ENCODE measurements around the gene CDH22. TPM values are rescaled to one million over a fixed set of nuclear protein-coding genes. Genes with fewer than 3 reads are reported as not detected.

Gene CDH22
- total and polyA plus RNA-seq, 9 of the 15 experiments (the other 6 are each of a cell fraction or from before 2014, with no cell fraction given): 0.07 to 0.08 TPM; not detected in 7

- Histone ChIP-seq H2AFZ (ENCODE audit: low read depth, low read length) (no peak overlapping the region), H4K20me1 (replicated peaks; ENCODE audit: control insufficient read depth, insufficient read depth, low read length) (no peaks in the 10 kb centered on the region; the same call in 1 of the 2 replicates), H3K9me1 (ENCODE audit: control insufficient read depth, insufficient read depth, low read length) (no peaks in the 10 kb centered on the region), H3K9me3 (replicated peaks; ENCODE audit: control insufficient read depth, insufficient read depth, low read depth, low read length) (no peaks in the 10 kb centered on the region), H3K27ac (ENCODE audit: extremely low read depth, low read depth, low read length) (no peak overlapping the region), H3K36me3 (ENCODE audit: control insufficient read depth, insufficient read depth, low read length) (no peaks in the 10 kb centered on the region), H3K4me2 (ENCODE audit: insufficient read depth, low read length) (no peak overlapping the region), H3K9ac (ENCODE audit: insufficient read depth in 1 of 2, low read depth in 2 of 2, low read length in 2 of 2) (no peak overlapping the region), H3K4me1 (replicated peaks in 1 of 2; ENCODE audit: control insufficient read depth in 2 of 2, insufficient read depth in 2 of 2, low read length in 2 of 2) (no peaks in the 10 kb centered on the region), H3K79me2 (ENCODE audit: control insufficient read depth, insufficient read depth, low read length) (no peaks in the 10 kb centered on the region), H3K27me3 (ENCODE audit: control insufficient read depth in 2 of 2, insufficient read depth in 2 of 2, low read length in 2 of 2) (peaks cover 20 to 57% of the 10 kb centered on the region in 2 experiments; a peak in 3 of 5 replicates), H3K4me3 (no peak overlapping the region)
- in situ Hi-C loops (cut with MboI) (no loop called here), intact Hi-C loops (cut with micrococcal nuclease) (no loop called here)
- WGBS (ENCODE audit: insufficient coverage, low coverage, missing lambda C conversion rate): 3% methylated on average over 4 of the region's 5 CpGs
- ChIA-PET POLR2A (interaction anchor here (0.8 kb wide), 1 partner anchor 12 kb away, joined by 4 read pairs; no protein-coding TSS in a partner anchor), CTCF (ENCODE audit: low intra/inter-chr PET ratio) (no interaction called here)
- TF ChIP-seq TEAD4 (IDR thresholded peaks at IDR 0.05; ENCODE audit: low read length): no peak
- TF ChIP-seq TEAD4 (CRISPR knock-in tag; IDR thresholded peaks at IDR 0.05; ENCODE audit: borderline replicate concordance): no peak
- 0 out of 2 replicates have a peak, but pooled peaks have one; percentile 16 for TF ChIP-seq SPI1 (IDR thresholded peaks at IDR 0.05; ENCODE audit: borderline replicate concordance, low read depth, low read length)
- TF ChIP-seq POLR2AphosphoS2 (IDR thresholded peaks at IDR 0.05; ENCODE audit: low read length): no peak
- DNase-seq (ENCODE audit: extremely low read depth in 1 of 4, low spot score in 3 of 4): no peak
- no TSS peak for BruUV-seq (replicated peaks)
- ATAC-seq: no peak
- no peak for FAIRE-seq
Measured at GRCh38 chr20:46158476-46158987, 149.8 kb downstream of the CDH22 start.

- Histone ChIP-seq H3K4me3 (no peak overlapping the region), H3K27me3 (ENCODE audit: control insufficient read depth in 2 of 2, insufficient read depth in 2 of 2, low read length in 2 of 2) (peaks cover 23 to 57% of the 10 kb centered on the region in 2 experiments; a peak in 3 of 5 replicates), H3K4me2 (ENCODE audit: insufficient read depth, low read length) (no peak overlapping the region), H3K36me3 (ENCODE audit: control insufficient read depth, insufficient read depth, low read length) (no peaks in the 10 kb centered on the region), H3K9me3 (replicated peaks; ENCODE audit: control insufficient read depth, insufficient read depth, low read depth, low read length) (no peaks in the 10 kb centered on the region), H3K27ac (ENCODE audit: extremely low read depth, low read depth, low read length) (no peak overlapping the region), H3K79me2 (ENCODE audit: control insufficient read depth, insufficient read depth, low read length) (no peaks in the 10 kb centered on the region), H3K9ac (ENCODE audit: insufficient read depth in 1 of 2, low read depth in 2 of 2, low read length in 2 of 2) (no peak overlapping the region), H3K4me1 (replicated peaks in 1 of 2; ENCODE audit: control insufficient read depth in 2 of 2, insufficient read depth in 2 of 2, low read length in 2 of 2) (no peaks in the 10 kb centered on the region), H4K20me1 (replicated peaks; ENCODE audit: control insufficient read depth, insufficient read depth, low read length) (no peaks in the 10 kb centered on the region; the same call in 1 of the 2 replicates), H3K9me1 (ENCODE audit: control insufficient read depth, insufficient read depth, low read length) (no peaks in the 10 kb centered on the region), H2AFZ (ENCODE audit: low read depth, low read length) (no peak overlapping the region)
- no peak for FAIRE-seq
- CTCF ChIA-PET (ENCODE audit: low intra/inter-chr PET ratio): no interaction called here
- no peak for ATAC-seq
- in situ Hi-C loops (cut with MboI): no loop called here
- DNase-seq (ENCODE audit: extremely low read depth in 1 of 4, low spot score in 3 of 4): no peak
- no TSS peak for BruUV-seq (replicated peaks)
- TF ChIP-seq ZNF76 (CRISPR knock-in tag; IDR thresholded peaks at IDR 0.05; ENCODE audit: borderline replicate concordance) (no peak), NR1H2 (CRISPR knock-in tag; IDR thresholded peaks at IDR 0.05) (no peak), ZC3H11A (IDR thresholded peaks at IDR 0.05; ENCODE audit: low read depth, low read length) (no peak), SOX6 (IDR thresholded peaks at IDR 0.05) (no peak), GTF2E2 (tag; IDR thresholded peaks at IDR 0.05) (no peak), CBX8 (IDR thresholded peaks at IDR 0.05; ENCODE audit: borderline replicate concordance, extremely low read depth, low read depth, low read length, poor library complexity, severe bottlenecking) (no peak), SFPQ (IDR thresholded peaks at IDR 0.05; ENCODE audit: low read depth, low read length) (no peak)
- 0% methylated on average over 7 of the region's 7 CpGs for WGBS (ENCODE audit: insufficient coverage, low coverage, missing lambda C conversion rate)
- intact Hi-C loops (cut with micrococcal nuclease): no loop called here
- POLR2A ChIA-PET: interaction anchor here (0.5 to 1.7 kb wide), 2 partner anchors 9 to 195 kb away, joined by 3 to 6 read pairs; no protein-coding TSS in a partner anchor
Measured at GRCh38 chr20:46157625-46158024, 150.7 kb downstream of the CDH22 start.
